Effector CD8-positive, alpha-beta T cell (primary cell): ENCODE results near the gene AGBL3.
"Not testable (repeated sequence)": the region's sequence is repeated elsewhere in the genome, so short reads cannot be mapped to it uniquely, and the experiment has no call there.

Experiments used
- DNase-seq: peaks from one replicate; lab custom pipeline; 2025; lab: John Stamatoyannopoulos, UW

AGBL3 gene

DNA sequence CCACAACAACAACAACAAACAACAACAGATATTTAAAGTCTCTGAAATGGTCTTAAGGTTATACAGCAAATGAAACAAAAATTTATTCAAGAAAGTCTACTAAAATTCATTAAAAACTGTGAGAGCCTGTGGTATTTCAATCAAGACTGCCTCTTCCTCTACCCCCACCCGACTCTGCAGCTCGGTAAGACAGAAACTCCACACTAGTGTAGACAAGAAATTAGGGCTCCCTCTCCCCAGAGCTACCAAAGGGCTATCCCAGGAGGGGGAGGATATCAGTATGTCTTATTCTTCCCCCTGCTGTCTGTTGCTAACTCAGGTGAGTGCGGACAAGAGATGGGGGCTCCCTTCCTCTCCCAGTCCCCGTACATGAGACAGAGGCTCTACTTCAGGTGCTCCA is 90.6 kb downstream of the AGBL3 start:
- no peak for DNase-seq

DNA sequence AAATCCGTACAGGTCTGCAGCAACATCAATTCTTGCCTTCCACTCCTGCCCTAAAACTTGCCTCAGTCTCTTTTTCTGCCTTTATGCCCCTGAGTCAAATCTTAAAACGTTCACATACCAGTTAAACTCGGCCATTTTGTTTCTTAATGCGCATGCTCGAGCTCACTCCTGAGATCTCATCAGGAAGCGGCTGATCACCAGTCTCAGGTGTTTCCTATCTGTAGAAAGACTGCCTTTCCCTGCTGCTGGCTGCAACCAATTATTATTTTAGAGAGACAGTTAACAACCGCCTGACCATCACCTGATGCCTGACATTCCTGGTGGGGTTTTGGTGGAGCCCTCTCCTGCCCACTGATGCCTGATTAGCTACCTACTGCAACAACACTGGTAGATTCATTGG is 91.3 kb downstream of the AGBL3 start:
- DNase-seq: no peak

DNA sequence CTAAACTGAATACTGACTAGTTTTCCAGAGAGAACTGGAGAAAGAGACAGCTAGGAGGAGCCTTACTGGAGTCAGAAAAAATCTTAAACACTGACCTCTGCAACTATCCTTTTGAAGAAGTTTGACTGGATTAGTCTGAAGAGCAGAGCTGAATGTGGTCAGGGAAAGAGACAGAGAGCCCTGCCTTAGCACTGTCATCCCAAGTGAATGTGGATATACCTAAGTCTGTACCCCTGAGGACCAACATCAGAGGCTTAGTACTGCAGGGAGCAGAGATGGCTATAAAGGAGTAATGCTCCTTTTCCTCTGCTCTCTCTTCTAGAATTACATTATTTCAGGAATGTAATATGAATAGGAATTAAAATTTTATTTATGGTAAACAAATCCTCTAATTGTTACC is 91.7 kb downstream of the AGBL3 start:
- no peak for DNase-seq

DNA sequence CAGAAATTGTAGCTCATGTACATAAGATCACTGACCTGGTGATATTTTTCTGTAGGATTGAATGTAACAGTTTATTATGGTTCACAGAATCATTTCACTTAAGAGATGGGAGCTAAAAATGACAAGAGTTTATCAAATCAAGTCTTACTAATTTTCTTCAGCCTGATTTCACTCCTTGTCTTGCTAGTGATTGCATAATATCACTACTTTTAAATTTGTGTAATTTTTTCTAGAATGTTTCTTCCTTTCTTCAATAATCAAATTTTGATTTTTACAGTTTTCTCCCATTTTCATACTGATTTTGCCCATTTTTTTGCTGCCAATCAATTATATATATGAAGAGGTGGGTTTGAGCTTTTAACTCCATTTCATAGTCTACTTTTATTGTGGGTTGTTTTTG is 92.8 kb downstream of the AGBL3 start:
- no peak for DNase-seq

DNA sequence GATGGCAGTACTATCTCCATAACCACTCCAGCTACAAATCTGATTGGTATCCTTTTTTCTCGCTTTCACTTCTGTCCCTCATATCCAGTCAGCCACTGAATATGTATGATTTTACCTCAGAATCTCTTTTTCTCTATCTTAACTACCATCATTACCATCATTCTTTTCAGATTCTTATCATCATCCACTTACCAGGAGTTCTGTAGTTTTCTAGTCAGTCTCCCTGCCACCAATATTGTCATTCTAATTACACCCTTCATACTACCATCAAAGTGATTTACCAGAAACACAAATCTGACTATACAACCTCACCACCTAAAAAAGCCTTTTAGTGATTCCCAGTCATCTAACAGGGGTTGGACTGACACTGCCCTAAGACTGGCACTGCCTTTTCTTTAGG is 96.7 kb downstream of the AGBL3 start:
- DNase-seq: no peak

DNA sequence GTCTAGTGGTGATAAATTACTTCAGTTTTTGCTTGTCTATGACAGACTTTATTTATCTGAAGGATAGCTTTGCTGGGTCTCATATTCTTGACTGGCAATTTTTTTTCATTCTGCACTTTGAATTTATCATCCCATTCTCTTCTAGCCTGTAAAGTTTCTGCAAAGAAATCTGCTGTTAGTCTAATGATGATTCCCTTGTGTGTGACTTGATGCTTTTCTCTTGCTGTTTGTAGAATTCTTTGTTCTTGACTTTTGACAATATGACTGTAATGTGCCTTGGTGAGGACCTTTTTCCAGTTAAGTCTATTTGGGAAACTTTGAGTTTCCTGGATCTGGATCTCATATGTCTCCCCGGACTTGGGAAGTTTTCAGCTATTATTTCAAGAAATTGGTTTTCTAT is 102.3 kb downstream of the AGBL3 start:
- DNase-seq: no peak

DNA sequence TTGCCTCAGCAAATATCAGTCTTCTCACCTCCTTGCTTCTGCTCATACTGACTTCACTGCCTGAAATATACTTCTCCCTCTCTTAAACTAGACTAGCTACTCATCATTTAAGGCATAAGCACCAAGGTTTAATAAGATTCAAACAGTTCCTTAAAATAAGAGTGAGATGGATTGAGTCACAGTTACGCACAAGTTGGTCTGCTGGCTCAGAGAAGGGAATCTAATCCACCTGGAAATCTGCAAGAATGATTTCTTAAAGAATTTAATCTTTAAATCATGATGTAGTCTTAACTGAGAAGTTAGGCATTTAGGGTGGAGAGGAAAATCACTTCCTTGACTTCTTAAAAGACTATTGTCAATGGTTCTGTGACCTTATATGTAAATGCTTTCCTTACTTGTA is 105.4 kb downstream of the AGBL3 start:
- no peak for DNase-seq

DNA sequence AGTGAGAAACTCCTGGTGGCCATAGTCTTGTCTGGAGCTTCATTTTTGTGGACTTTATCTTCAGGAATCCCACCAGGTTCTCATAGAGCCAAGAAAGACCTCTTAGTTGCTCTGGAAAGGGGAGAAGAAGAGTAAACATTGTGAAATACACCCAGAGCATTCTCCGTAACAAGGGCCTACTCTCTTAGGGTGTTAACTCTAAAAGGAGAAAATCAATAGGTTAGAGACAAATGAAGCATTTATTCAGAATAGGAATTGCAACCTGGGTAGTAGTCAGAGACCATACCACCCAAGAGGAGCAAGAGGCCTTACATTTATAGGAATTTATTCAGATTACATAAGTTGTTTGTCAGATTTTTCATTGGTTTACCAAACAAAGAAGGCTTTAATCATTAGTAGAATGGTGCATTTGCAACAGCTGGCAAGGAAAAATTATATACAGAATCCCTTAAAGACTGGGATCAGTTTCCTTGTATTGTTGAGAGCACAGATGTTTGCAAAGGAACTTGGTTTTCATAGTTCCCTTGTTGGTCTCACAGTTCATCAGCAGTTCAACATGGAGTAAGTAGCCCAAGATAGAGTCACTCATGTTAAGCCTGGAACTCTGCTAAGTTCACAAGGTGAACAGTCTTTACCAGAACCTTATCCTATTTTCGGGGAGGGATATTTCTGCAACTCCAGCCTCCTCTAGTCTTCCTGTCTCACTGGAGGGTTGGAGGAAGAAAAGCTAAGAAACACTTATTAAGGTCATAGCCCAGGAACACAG is 108.3 kb downstream of the AGBL3 start:
- no peak for DNase-seq

DNA sequence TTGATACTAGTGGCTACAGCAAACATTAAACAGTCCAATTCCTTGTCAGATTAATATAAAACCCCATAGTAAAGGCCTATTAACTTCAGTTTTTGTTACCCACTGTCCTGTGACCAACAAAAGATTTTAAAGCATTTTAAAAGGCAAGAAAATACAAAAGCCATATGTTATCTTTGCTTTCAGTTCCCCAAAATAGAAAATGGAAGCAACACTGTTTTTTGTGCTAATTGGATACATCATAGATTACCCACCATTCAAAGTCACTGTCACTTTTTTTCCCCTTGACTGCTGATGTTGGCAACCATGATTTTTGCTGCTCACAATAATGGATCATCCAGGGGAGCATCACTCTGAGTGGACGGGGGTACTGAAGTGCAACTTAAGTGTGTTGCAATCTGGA is 109.1 kb downstream of the AGBL3 start:
- no peak for DNase-seq

DNA sequence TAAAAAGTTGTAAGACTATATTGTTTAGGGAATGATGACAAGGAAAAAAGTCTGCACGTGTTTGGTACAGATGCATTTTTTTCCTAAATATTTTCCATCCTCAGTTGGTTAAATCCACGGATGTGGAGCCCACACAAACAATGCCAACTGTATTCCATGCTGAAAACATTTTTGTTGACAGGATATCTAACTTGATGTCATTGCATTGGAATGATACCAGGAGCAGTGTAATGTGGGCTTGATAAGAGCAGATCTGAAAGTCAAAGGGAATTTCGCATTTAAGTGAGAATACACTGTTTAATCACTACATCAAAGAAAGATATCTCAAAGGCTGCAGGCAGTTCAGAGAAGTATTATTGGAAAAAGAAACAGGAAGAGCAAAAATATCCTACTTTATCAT is 112.1 kb downstream of the AGBL3 start:
- DNase-seq: no peak

DNA sequence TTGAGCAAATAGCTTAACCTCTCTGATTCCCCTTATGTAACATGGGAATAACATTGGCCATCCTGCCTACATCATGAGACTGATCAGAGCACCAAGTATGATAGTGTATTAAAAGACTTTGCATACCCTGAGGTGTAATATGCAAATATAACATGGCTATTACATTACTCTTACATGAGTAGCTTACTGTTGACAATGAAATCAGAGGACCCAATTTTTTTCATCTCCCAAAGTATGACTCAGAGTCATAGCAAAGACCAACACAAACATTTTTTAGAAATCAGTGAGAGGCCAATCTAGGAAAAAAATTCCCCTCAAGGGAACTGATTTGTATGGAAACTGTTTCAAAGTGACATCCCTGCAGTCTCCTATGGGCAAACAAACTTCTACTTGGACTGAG is 114.5 kb downstream of the AGBL3 start:
- no peak for DNase-seq

DNA sequence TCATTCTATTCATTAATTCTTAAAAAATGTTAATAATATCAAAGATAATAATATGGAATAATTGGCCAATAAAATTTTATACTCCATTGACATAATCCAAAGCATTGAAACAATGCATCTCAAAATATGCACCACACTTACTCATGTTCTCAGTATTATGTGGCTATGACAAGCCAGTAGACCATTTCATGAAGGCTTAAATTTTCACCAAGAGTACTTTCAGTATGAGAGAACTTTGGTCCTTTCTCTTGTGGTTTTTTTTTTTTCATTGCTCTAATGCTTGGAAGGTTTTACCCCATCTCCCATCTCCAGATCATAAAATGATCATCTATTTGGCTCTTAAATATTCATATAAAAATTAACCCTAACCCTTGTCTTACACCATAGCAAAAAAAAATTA is 116.1 kb downstream of the AGBL3 start:
- no peak for DNase-seq

DNA sequence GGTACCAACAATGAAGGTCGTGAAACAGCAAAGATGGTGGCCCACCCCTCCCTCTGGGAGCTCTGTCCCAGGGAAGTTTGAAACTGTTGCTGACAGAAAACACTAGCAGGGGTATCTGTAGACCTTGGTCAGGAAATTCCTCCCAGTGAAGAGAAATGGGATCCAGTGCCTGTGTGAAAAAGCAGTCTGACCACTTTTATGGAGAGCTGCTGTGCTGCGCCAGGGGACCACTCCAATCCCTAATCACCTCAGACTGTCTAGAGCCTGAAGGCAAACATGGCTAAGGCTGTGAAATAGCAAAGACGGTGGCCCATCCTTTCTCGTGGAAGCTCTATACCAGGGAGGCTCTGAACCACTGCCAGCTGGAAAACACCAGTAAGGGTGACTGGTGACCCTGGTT is 123.3 kb downstream of the AGBL3 start:
- DNase-seq: no peak

DNA sequence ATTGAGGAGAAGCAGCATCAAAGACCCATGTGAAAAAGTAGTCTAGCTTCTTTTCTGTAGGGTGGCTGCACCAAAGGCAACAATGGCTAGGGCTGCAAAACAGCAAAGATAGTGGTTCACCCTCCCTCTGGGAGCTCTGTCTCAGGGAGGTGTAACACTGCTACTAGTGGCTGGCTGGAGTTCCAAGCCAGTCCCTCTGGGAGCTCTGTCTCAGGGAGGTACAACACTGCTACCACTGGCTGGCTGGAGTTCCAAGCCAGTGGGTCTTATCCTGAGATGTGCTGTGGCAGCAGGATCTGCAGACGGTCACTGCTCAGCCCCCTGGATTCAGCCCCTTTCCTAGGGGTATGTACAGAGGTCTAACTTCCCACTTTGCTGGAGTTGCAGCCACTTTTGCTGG is 123.7 kb downstream of the AGBL3 start:
- DNase-seq: no peak

DNA sequence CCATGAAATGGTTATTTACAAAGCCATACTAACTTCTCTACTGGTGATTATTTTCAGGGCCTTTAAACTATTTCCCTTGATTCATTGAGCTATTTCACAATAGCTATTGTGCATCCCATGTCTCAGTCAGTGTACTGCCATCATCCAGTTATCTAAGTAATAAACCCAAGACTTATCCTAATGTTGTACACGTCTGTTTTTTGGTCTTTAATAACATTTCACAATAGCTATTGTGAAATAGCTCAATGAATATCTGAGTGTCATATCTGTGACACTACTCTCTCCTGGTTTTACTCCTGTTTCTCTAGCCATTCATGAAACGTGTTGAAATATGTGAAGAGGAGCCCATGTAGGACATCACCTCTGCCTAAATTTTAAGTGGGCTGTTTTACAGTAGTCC is 125.1 kb downstream of the AGBL3 start:
- no peak for DNase-seq

DNA sequence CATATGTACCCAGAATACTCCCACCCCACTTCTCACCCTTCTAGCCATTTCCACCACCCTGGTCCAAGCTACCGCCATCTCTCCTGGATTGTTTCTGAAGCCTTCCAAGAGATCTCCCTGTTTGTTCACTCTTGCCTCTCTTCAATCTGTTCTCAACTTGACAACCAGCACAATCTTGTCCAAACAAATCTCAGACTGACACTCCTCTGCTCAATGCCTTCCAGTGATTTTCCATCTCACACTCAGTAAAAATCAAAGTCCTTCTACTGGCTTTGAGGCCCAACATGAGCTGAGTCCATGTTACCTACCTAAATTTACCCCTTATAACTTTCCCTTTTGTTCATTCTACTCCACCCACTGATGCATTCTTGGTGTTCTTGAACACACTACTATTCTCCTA is 128.3 kb downstream of the AGBL3 start:
- DNase-seq: no peak

DNA sequence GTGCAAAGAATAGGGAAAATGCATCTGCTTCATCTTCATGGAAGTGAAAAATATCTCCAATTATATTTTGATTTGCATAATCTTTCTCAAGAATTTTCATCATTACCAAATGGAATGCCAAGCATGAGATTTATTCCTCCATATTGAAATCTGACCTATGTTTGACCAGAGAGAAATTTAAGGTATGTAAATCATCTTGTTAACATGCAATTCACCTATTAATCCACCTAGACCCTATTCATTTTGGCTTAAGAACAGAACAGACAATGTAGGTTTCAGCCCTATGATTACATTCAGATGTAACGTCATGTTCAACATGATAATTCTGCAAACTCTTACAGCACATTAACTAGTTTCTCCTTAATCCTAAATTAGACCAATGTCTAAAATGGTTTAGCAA is 130.8 kb downstream of the AGBL3 start:
- no peak for DNase-seq

DNA sequence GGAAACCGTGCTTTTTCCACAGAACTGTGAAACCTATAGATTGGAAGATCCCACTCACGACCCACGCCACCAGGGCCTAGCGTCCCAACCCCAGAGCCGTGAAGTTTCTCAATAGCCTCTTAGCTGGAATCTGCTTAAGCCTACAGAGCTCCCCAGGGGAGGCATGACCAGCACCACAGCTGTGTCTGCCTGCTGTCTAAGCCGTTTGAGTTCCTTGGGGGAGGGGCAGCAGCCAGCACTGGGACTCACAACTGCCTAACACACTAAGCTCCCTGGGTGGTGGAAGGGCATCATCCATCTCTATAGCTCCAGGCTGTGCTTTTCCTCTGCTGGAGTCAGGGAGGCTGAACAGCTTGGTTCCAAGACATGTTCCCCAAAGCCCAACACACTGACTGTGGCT is 135.6 kb downstream of the AGBL3 start:
- no peak for DNase-seq

DNA sequence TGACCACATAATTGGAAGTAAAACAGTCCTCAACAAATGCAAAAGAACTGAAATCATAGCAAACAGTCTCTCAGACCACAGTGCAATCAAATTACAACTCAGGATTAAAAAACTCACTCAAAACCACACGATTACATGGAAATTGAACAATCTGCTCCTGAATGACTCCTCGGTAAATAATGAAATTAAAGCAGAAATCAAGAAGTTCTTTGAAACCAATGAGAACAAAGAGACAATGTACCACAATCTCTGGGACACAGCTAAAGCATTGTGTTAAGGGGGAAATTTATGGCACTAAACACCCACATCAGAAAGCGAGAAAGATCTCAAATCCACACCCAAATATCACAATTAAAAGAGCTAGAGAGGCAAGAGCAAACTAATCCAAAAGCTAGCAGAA is 138.3 kb downstream of the AGBL3 start:
- DNase-seq: not testable (repeated sequence)

DNA sequence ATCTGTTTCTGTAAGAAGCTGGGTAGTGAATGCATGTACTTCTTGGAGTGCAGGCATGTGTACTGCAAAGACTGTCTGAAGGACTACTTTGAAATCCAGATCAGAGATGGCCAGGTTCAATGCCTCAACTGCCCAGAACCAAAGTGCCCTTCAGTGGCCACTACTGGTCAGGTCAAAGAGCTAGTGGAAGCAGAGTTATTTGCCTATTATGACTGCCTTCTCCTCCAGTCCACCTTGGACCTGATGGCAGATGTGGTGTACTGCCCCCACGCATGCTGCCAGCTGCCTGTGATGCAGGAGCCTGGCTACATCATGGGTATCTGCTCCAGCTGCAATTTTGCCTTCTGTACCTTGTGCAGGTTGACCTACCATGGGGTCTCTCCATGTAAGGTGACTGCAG is 142.6 kb downstream of the AGBL3 start:
- no peak for DNase-seq

DNA sequence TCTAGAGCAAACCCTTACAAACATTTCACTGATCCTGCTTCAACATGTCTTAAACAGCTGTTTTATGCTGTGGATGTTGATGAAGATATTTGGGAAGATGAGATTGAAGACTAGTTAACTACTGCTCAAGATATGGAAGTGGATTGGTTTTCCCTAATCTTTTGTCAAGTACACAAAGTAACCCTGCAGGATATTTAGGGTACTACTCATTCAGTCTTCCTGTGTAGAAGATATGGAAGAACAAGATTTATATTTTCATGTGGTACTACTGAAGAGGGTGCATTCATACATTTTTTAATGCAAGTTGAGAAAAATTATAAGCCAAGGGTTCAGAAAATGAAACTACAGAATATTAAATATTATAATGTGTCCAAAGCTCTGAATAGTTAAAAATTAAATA is 143.3 kb downstream of the AGBL3 start:
- no peak for DNase-seq

DNA sequence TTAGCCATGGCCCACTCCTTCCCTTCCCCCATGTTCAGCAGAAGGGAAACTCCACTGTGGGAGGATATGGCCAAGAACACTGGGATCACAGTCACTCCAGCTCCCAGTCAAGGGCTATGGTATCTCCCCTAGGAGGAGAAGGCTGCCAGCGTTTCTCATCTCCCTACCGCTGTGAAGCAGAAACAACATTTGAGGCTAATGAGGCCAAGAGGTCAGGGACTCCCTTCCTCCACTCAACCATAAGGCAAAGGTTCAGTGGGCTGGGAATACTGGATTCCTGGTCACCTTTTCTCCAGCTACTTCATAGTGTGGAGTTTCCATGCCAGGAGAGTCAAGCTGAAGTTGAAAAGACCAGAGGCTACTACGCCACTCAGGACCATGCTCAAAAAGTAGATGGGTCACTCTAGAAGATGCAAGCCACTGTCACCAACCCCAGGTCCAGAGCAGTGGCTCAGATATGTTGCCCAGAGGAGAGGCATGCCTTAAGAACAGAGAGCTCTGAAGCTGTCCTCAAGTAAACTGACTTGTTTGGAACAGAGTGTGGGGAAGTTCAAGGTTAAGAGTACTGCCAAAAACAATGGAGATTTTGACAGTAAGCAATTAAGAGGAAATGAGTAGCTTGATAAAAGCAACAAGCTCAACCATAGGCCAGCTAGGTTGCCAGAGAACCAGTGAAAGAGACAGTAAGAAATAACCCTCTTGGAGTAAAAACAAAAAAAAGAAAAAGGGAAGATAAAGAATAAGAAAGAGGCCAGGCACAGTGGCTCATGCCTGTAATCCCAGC is 157.8 kb downstream of the AGBL3 start:
- DNase-seq: no peak

DNA sequence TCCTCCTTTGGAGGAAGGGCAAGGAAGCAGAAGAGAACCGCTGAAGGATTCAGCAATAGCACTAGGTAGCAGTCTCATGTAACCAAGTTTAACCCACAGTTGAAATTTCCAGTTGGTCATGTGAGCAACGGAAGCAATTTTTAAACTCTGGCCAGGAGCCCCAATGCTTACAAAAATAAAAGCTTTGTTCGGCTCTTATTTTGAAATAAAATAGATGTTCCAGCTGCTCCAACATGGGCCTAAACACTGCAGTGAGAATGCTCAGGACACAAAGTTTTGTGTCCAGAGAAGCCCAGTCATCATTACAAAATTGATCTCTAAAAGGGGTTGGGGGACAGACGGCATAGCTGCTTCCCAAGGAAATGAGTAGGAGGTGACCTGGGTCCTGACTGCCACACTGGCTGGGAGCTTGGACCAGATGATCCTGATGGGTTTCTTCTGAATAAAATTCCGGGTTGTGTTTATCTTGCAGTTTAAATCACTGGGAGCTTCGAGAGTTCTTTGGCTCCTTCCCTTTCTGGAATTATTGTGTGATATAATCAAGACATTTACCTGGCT is 161.1 kb downstream of the AGBL3 start:
- no peak for DNase-seq
